ENCODE results near the gene KDM4C.

KDM4C gene

DNA sequence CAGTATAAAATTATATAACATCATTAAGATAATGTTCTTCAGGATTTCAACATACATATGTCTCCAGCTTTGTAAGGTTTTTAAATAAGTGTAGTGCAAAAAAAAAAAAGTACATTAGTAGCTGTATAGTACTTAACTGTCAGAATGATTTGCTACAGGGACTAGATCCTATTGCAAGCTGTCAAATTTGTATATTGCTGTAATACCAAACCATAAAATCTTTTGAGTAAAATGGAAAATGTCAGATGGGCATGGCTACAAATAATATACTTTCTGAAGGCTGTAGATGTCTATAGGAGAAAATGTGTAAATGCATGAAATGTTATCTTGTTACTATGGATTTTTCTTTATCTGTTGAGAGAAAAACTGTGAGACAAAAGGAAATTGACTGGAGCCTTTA lies 298.5 kb downstream of the KDM4C start:
- DNase-seq, result no peak

DNA sequence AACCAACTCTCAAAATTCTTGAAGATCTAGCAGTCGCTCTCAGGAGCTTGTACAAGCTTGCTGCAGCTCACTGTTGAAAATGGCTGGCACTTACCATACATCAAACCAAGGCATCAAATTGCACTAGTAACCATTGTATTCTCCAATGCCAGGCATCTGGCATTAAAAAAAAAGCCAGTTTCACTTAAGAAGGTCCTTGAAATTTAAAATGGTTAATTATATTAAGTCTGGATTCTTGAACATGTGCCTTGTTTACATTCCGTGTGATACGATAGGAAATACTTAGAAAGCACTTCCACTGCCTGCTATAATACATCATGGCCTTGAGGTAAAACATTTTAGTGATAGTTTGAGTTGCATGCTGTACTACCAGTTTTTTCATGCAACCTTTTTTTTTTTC lies 300.7 kb downstream of the KDM4C start:
- no peak for DNase-seq

DNA sequence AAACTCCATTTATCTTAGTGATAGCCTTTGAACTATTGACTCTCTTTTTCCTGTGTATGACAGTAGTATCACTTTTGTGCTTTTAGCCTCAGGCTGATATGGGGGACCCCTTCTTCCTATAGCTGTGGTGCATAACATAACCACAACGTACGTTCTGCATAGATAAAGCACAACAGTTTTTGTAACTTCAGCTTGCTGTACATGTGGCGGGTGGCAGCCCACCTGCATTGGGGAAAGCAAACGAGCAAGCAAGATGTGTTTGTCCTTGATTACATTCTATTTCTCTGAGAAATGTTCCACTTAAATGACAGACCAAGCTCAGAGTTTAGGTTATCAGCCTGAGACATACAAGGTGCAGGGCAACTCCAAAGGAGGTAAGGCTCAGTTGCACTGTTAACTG lies 309.4 kb downstream of the KDM4C start:
- DNase-seq, result no peak

DNA sequence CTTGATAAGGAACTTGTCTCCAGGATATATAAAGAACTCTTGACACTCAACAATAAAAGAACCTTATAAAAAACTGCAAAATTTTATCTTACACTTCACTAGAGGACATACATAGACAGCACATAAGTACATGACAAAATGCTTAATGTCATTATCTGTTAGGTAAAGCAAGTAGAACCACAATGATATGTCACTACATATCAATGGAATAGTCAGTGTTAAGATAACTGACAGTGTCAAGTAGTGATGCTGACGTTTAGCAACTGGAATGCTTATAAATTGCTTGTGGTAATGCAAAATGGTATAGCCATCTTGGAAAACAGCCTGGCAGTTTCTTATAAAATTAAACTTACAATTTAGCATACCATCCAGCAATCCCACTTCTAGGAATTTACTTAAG lies 314.1 kb downstream of the KDM4C start:
- DNase-seq, result no peak

DNA sequence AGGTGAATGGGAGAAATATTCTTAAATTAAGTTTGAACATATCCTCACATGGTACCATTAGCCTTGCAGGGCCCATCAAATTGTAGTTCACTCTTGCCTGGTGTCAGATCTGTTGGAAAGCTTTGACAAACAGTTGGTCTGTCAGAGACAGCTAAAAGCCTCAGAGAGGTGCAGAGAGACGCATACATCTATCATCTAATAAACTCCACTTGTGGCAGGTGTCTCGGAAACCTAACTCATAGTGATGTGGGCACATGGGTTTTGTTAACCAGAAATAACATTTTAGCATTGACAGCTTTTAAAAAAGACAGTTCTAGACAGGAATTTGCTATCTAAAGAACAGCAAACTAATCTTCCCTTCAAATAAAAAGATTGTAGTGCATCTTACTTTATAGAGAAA lies 315.9 kb downstream of the KDM4C start:
- no peak for DNase-seq

DNA sequence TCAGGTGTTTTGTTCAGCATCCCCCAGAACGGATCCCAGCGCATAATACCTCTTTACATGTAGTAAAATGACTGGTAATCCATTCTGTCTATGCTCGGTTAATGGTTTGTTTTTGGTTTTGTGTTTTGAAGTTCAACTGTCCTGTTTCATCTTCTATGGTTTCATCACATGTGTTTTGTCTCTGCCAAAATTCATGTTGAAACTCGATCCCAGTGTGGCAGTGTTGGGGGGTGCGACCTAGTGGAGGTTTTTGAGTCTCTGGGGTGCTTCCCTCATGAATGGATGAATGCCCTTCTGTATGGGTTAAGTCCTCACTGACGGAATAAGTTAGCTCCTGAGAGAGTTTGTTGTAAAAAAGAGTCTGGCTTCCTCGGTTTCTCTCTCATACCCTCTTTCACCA lies 317.4 kb downstream of the KDM4C start:
- no peak for DNase-seq

DNA sequence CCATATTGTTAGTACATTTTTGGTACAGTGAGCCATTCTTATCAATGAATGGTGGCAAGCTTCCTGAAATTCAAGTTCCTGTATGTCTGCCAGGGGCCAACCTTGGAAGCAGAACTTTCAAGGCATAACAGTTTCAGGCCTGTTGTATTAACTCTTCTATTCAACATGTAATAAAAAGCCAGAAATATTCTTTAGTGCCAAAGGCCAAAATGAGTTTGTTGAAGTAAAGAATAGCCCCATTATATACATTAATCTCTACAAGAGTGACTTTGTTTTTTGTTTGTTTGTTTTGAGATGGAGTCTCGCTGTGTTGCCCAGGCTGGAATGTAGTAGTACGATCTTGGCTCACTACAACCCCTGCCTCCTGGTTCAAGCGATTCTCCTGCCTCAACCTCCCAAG lies 321.3 kb downstream of the KDM4C start:
- DNase-seq, result no peak

DNA sequence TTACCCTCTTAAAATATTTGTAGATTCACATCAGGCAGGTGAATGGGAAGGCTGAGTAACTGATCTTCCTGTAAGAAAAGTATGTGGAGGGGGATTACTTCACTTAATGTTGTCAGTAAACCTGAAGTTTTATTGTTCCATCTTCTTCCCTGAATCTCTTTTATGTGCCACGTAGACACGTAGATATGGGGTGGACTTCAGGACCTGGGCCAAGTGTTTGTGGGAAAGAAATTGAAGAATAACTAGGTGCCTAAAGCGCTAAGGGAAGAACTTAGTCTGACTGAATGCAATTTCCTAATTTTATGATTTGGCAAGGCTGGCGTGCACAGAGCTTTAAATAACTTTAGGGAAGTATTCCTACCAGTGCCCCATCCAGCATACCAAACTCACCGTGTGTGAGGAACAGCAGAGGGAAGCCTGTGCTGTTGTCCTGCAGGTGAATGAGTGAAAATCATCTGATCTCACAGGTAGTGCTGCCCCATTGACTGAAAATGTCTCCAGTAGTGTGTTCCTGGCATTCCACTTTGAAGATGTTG lies 323.4 kb downstream of the KDM4C start:
- DNase-seq, result no peak

DNA sequence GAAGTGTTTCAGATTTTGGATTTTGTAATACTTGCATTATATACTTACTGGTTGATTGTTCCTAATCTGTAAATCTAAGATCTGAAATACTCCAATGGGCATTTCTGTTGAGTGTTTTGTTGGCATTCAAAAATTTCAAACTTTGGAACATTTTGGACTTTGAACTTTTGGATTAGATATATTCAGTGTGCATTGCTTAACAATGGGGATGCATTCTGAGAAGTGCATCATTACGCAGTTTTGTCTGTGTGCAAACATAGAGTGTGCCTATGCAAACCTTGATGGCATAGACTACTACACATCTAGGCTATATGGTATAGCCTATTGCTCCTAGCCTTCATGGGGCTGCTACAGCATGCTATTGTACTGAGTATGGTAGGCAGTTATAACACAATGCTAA lies 325.4 kb downstream of the KDM4C start:
- no peak for DNase-seq

DNA sequence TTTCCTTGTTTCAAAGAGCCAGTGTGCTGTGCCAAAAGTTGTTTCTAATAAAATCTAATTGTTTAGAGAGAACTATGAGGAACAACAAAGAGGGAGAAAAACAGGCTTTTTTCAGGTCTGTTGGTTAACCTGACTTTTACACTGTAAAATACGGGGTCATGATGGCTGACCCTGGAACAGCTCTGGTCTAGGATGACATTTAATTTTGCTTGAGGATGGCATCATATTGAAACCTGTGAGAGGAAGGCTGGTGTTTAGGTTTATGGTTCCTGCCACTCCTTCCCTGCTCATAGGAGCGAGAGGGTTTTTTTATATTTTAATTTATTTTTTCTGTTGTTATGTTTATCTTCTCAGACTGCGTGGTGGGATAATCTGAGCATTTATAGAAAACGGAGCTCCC lies 327.6 kb downstream of the KDM4C start:
- DNase-seq, result no peak

DNA sequence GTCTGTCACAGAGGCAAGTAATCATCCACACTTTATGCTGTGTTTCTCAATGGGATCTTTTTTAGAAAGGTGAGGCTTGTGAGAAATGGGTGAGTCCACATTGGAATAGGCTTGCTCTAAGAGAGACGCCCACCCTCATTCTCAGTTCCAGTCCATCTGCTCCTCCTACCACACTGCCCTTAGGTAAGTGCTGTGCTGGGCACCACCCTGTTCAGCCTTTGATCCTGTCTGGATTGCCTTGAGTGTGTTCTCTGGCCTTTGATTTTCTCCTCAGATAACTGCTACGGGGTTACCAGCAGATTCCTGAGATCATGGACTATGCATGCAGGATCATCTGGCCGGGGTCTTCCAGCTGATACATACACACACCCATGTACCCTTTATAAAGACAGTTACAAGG lies 328.6 kb downstream of the KDM4C start:
- DNase-seq, result no peak

DNA sequence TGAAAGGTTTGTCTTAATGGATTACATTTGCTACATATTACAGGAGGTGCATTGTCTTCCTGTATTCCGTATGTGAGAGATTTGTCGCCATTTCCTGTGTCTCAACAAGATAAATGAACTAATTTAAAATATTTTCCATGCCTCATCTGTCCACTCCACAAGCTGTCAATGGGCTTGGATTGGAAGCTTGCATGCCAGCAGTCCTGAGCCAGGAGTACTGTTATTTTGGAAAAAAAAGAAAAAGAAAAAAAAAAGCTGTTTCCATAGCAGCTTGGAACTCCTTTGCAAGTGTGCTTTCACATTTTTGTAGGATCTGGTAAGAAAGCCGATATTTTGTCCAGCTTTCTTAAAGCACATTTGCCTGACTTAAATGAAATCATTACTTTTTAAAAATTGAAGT lies 330.8 kb downstream of the KDM4C start:
- DNase-seq, result no peak

DNA sequence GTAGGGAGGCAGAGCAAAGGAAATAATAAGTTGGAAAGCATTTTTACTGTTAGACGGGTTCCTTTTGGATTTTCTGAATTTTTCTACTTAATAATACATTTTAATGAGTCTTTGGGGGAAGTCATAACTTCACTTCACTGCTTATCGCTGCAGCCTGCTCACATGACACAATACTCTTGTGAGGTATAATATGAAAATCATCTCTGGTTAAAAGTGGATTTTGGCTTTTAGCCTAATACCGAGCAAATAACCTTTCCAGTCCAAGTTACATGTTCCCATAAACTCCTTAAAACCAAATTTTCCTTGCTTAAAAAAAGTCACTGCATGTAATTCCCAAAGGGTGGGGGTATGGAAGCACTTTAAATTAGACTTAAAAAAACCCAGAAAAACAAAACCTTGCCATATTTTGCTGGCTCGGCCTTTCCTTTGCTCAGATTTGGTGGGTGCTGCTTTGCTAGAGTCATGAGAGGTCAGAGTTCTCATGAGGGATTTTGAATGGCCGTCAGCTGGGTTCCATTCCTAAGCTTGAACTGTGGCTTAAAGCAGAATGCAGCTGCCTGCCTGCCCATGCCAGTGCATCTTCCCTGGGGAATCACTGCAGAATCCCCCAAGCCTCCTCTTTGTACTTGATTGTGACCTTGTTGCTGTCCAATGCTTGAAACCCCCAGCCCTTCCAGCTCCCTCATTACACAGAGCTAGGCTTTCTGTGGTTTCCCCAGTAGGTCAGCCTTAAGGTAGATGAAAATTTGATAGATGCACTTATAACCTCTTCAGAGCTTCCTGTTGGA lies 331.8 kb downstream of the KDM4C start:
- DNase-seq, result no peak

DNA sequence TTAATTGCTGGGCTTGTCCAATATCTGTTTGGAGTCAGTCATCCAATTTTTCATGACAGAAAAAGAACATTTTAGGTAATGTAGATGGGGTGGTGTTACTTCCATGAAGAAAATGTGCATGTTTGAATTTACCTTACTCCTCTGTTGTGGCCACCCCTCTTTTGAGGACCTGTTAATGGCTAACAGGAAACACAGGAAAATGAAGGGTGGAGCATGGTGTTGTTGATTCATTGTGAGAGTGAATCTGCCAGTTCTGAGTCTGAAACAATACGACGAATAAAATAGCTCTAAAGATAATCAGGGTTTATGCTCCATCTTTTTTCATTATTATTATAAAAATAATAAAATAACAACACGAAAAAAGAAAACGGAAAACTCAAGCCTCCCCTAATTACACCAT lies 335.3 kb downstream of the KDM4C start:
- no peak for DNase-seq

DNA sequence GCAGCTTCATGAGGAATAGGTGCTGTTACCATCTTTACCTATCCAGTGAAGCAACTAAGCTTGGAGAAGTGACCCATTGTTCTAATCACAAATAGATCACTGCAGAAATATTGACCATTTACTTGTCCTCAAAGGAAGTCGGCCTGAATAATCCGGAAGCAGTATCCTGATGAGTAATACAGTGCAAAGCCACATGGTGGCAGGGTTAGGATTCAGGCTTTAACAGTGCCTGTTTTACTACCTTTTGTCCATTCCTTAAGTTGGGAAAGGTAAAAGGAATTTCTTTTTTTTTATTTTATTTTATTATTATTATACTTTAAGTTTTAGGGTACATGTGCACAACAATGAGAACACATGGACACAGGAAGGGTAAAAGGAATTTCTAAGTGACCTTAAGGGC lies 336.3 kb downstream of the KDM4C start:
- DNase-seq, result no peak

DNA sequence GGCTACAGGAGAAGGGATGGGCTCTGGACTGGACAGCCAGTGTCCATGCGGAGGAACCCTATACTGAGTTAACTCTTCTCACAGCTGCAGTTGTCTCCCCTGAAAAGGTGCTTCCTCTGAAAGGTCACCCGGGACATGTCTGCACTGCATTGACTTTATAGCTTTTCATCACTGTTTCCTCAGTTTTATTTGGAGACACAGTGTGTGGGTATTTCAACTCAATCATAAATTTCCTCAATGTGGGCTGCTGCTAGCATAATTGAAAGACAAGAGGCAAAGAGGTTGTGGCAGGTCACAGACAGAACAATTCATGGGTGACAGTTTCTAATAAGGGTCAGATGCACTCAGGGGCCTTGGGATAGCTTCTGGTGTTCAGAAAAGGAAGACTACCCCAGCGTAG lies 336.8 kb downstream of the KDM4C start:
- no peak for DNase-seq

DNA sequence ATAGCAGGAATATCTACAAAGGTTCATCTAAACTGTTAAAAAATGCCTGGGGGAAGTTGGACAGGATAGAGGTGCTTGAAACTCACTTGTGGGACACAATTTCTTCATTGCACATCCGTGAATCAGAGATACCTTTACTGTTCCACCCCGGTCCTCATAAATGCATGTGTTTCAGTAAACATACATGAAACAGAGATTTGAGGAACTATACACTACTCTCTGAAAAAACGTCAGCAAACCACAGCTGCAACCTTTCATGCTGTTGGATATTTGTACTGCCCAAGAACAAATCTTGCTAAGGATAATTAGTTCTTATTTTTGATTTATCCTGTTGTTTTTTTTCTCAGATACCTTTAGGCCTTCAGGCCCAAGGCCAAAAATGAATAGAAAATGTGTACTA lies 337.3 kb downstream of the KDM4C start:
- DNase-seq, result no peak

DNA sequence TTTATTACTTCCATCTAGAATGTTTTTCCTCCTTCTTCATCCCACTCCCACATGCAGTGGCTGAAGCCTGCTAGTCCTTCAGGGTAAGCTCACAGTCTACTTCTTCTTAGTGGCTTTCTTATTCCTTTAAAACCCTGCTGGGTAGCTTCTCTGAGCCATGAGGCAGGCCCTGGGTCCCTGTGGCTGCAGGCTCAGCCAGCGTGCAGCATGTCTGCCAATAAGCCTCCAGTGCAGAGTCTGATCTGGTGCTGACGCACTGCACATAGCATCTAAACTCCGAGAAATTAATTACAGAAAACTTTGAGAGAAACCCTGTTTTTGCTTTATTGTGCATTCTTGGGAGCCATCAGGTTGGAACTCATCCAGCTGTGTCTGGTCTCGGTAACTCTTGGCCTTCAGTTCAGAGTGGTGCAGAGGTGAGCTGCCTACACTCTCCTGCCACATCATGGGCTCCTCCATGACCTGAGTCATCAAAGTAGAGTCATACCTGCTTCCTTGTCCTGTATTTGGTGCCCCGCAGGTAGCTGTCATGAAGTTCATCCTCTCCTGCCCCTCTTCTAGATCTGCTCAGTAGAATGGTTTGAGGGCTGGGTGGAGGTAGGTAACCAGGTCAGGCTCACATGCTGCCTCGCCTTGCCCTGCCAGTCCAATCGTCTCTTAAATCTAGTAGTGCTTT lies 339.4 kb downstream of the KDM4C start:
- DNase-seq, result no peak

DNA sequence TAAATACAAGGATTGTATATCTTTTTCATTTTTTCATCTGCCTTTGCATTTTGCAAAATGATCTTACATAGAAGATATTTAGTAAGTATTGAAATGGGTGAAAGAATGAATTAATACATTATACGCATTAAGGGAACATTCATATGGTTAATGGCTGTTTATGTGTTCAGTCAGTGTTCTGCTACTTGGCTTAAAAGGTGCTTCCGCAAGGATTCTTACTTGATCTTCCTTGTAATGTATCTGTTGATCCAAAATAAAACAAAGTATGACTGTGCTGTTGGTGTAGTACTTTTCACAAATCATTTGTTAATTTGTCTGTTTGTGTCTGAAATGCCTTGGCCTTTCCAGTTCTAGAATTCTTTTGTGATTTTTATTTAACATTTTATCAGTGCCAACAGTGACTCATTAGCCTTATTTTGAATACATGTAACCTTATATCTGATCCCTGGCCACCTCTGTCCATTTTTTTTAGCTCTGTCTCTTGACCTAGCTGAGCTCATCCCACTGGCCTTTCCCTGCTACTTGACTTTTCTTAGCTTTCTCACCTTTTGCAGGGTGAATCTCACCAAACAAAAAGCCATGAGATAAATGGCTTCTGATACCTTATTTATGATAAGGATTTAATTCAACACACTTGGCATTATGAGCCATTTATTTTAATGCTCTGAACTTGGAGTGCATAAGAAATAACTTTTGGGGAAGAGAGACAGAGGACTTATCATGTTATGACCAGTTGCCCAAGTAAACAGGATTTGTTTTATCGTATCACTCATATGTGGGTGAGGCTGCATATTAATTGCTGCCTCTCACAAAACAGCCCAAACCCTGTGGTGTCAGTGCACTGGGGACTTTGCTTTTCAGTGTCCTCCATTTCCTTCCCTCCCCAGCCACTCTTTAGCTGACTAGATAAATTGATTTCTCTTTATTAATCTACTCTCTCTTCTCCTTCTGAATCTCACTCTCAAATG lies 340.3 kb downstream of the KDM4C start:
- DNase-seq, result no peak

DNA sequence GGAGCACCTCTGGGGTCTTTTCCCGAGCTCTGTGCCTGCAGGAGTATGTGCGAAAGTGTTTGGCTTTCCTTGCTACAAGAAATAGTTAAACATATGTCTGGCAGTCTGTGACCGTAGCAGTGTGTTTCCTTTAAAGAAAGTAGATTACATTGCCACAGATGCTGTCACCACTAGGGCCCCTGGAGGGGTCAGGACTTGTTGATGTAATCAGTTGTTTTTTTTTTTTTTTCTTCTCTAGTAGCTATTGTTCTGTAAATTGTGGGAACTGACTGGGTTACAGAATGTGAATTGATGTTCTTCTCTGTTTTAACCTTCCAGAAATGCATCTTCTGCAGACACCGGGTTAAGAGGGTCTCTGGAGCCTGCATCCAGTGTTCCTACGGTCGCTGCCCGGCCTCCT lies 345.6 kb downstream of the KDM4C start:
- DNase-seq, result no peak

DNA sequence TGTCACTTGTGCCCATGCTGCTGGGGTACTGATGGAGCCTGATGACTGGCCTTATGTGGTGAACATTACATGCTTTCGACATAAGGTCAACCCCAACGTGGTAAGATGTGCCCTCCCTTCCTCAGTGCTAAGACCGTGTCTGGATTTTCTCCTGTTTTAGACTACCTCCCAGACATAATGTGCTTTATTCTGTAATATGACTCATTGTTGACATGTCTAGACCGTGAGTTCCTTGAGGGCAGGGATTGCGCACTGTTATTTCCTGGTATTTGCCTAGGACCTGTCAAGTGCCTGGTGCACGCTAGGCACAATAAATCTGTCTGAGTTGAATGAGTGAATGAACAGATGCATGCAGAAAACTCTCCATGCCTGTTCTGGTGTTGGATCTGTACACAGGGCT lies 346.0 kb downstream of the KDM4C start:
- DNase-seq, result no peak

DNA sequence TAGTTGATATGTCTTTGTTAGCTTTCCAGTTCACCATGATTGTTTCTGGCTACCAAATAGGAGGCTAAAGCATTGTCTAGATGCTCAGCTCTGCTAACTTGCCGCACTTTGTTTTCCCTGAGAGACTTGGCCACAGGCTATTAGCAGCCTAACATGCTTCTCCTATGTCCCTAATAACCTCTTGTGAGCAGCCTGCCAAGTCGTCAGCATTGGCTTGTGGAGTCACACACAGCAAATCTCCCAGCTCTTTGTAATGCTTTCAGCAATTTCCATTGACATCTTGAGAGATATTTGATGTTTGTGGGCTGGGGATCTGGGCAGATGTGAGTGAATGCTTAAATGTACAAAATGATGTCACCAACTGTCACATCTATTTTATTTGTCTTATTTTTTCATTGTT lies 346.9 kb downstream of the KDM4C start:
- no peak for DNase-seq

DNA sequence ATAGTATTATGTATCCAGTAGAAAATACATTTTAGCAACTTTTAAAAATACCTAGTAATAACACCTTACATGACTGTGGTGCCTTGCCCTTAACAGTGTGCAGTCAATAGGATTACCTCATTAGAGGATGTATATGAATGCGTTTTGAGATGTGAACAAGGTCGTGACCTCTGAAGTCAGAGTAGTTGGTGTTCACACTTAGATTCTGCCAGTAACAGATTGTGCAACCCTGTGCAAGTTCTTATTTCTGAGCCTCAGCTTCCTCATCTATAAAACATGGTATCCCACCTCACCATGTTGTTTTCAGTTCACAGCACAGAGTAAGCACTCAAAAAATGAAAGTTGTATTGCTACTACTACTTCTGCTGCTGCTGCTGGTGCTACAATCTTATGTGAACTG lies 347.3 kb downstream of the KDM4C start:
- DNase-seq, result no peak

All from activated CD4-positive, alpha-beta T cell treated with anti-CD3 and anti-CD28 coated beads for 48 hours (primary cell).